GM12878 (cell line): Measurements from ENCODE around the gene DNAJB6. TPM values are rescaled to one million over a fixed set of nuclear protein-coding genes. Genes with fewer than 3 reads are reported as not detected.

Source experiments
- ATF7 ChIP-seq: fragments of 450-650 bp; IDR thresholded peaks from 2 replicates; pipeline ENCODE4 v1.6.1; 2016; ENCODE audit warnings: low read depth, mild to moderate bottlenecking
- CHD1 ChIP-seq: IDR thresholded peaks from 2 replicates; pipeline ENCODE4 v1.6.1; 2012; ENCODE audit warnings: low read depth, low read length, improper control_type of control experiment
- CHD2 ChIP-seq: IDR thresholded peaks from 2 replicates; pipeline ENCODE4 v1.6.1; 2011; ENCODE audit warnings: low read depth, low read length, improper control_type of control experiment, borderline replicate concordance
- HDAC6 ChIP-seq: fragments of 200-600 bp; sonication (generic); IDR thresholded peaks from one replicate; pipeline ENCODE4 v1.8.0; 2017; ENCODE audit warnings: antibody characterized with exemption; ENCODE audit not compliant: unreplicated experiment
- LARP7 ChIP-seq: fragments of 450-650 bp; IDR thresholded peaks from 2 replicates; pipeline ENCODE4 v1.6.1; 2017; ENCODE audit warnings: mild to moderate bottlenecking
- MEF2A ChIP-seq: IDR thresholded peaks from 2 replicates; pipeline ENCODE4 v1.6.1; 2011; ENCODE audit warnings: low read depth, mild to moderate bottlenecking, low read length, moderate library complexity; ENCODE audit not compliant: insufficient read depth
- MLLT1 ChIP-seq: fragments of 450-650 bp; IDR thresholded peaks from 2 replicates; pipeline ENCODE4 v1.6.1; 2016; ENCODE audit warnings: mild to moderate bottlenecking
- MTA2 ChIP-seq: fragments of 450-650 bp; IDR thresholded peaks from 2 replicates; pipeline ENCODE4 v1.6.1; 2016; ENCODE audit warnings: low read depth, mild to moderate bottlenecking, moderate library complexity
- MYB ChIP-seq: fragments of 150-350 bp; IDR thresholded peaks from 2 replicates; pipeline ENCODE4 v1.6.1; 2014; ENCODE audit warnings: mild to moderate bottlenecking, low read depth, low read length, borderline replicate concordance
- NR2F1 ChIP-seq: fragments of 450-650 bp; conservative IDR thresholded peaks from 2 replicates; pipeline ENCODE4 v1.6.1; 2017; ENCODE audit warnings: mild to moderate bottlenecking
- RAD21 ChIP-seq: IDR thresholded peaks from 2 replicates; pipeline ENCODE4 v1.6.1; 2011; ENCODE audit warnings: mild to moderate bottlenecking, low read depth, low read length, moderate library complexity; ENCODE audit not compliant: insufficient read depth
- RAD51 ChIP-seq: fragments of 450-650 bp; IDR thresholded peaks from 2 replicates; pipeline ENCODE4 v1.6.1; 2016; ENCODE audit warnings: moderate library complexity, mild to moderate bottlenecking, inconsistent platforms
- RBBP5 ChIP-seq: fragments of 200-600 bp; sonication (generic); conservative IDR thresholded peaks from 2 replicates; pipeline ENCODE4 v1.6.1; 2016
- REST ChIP-seq: IDR thresholded peaks from 2 replicates; pipeline ENCODE4 v1.6.1; 2012; ENCODE audit warnings: mild to moderate bottlenecking, low read depth, low read length
- SKIL ChIP-seq: fragments of 450-650 bp; IDR thresholded peaks from 2 replicates; pipeline ENCODE4 v1.6.1; 2017; ENCODE audit warnings: mild to moderate bottlenecking, low read depth, inconsistent platforms; ENCODE audit not compliant: poor library complexity, severe bottlenecking
- SUZ12 ChIP-seq: fragments of 200-600 bp; sonication (generic); IDR thresholded peaks from one replicate; pipeline ENCODE4 v1.6.1; 2018; ENCODE audit warnings: antibody characterized with exemption, mild to moderate bottlenecking; ENCODE audit not compliant: unreplicated experiment
- ZNF207 ChIP-seq: fragments of 450-650 bp; IDR thresholded peaks from 2 replicates; pipeline ENCODE4 v1.6.1; 2014; ENCODE audit warnings: antibody characterized with exemption, mild to moderate bottlenecking, borderline replicate concordance
- ZNF274 ChIP-seq: IDR thresholded peaks from one replicate; pipeline ENCODE4 v1.8.0; 2011; ENCODE audit not compliant: insufficient read length, insufficient read depth
- ZNF687 ChIP-seq: fragments of 450-650 bp; IDR thresholded peaks from 2 replicates; pipeline ENCODE4 v1.6.1; 2017; ENCODE audit warnings: mild to moderate bottlenecking, moderate library complexity
- polyA plus RNA-seq, 11 experiments: library from polyadenylated mRNA; depleted of rRNA in 4 of 11; unstranded in 6 of 11; stranded (reverse) in 5 of 11; fragments of >200 nt; fragmentation: Nextera tagmentation in 4 of 11; fragmentation: Illumina TruSeq in 1 of 11; extraction: Ambion mirVana in 4 of 11; extraction: Trizol in 1 of 11; gene quantifications; 1 replicate in 1 of 11; 2 replicates in 10 of 11; pipeline versions ENCODE4 v1.2.1 to v1.2.3, GENCODE V29; 2011 to 2016; ENCODE audit warnings: inconsistent platforms in 2 of 11, missing spikeins in 2 of 11, low read depth in 1 of 11
- total RNA-seq, 4 experiments: library from RNA; depleted of rRNA in 3 of 4; stranded (reverse); fragments of >200 nt in 3 of 4; fragmentation: Illumina TruSeq in 1 of 4; extraction: Trizol in 1 of 4; gene quantifications; 2 replicates each; pipeline versions ENCODE4 v1.2.1 to v1.2.3, GENCODE V29; 2013 to 2021

DNAJB6 gene
- total and polyA plus RNA-seq, 10 of the 15 experiments (the other 5 are each of a cell fraction or from before 2014, with no cell fraction given): 34.5 to 117 (median 53.1) TPM

- no peak for TF ChIP-seq REST
- no peak for TF ChIP-seq RBBP5
- no peak for TF ChIP-seq CHD1
- no peak for TF ChIP-seq SUZ12
- no peak for TF ChIP-seq ZNF687
- no peak for TF ChIP-seq MTA2
- TF ChIP-seq MYB: no peak
- peak; percentile 18 for TF ChIP-seq SKIL
- no peak for TF ChIP-seq HDAC6
- 0 out of 2 replicates have a peak, but pooled peaks have one; percentile 11 for TF ChIP-seq MEF2A
- peak; percentile 72 for TF ChIP-seq RAD21
- no peak for TF ChIP-seq NR2F1
- TF ChIP-seq CHD2: no peak
- TF ChIP-seq ZNF207: no peak
- TF ChIP-seq LARP7: no peak
- TF ChIP-seq ZNF274: no peak
- TF ChIP-seq RAD51: no peak
- no peak for TF ChIP-seq ATF7
- peak; percentile 96 for TF ChIP-seq MLLT1
These were observed 50.4 kb downstream of the DNAJB6 start (continued) for GRCh38 chr7:157386979-157387800.
